GM23248 (cell line): ENCODE measurements around the gene CLEC18C.

Source experiments
- EZH2 ChIP-seq: fragments of 200-600 bp; sonication (generic); IDR thresholded peaks from 2 replicates; pipeline ENCODE4 v1.6.1; 2018; ENCODE audit warnings: antibody characterized with exemption, mild to moderate bottlenecking; ENCODE audit not compliant: insufficient read depth, poor library complexity, severe bottlenecking
- EZH2phosphoT487 ChIP-seq: fragments of 200-600 bp; sonication (generic); IDR thresholded peaks from 2 replicates; pipeline ENCODE4 v1.6.1; 2018; ENCODE audit warnings: antibody characterized with exemption, moderate library complexity, mild to moderate bottlenecking, low read depth; ENCODE audit not compliant: insufficient read depth

- TF ChIP-seq EZH2 = no peak
- no peak for TF ChIP-seq EZH2phosphoT487
These were observed 20.8 kb upstream of the CLEC18C start for GRCh38 chr16:70152578-70153302.
